Measurements from ENCODE around the gene MACC1. TPM values are rescaled to one million over a fixed set of nuclear protein-coding genes. Genes with fewer than 3 reads are reported as not detected.
"Not testable (repeated sequence)": the region's sequence is repeated elsewhere in the genome, so short reads cannot be mapped to it uniquely, and the experiment has no call there.

The MACC1 gene
- polyA plus RNA-seq, 1 donor = 0.04 TPM

- DNase-seq (ENCODE audit: low read depth) = no peak
These were observed 87.3 kb downstream of the MACC1 start for GRCh38 chr7:20129920-20130319.

DNA sequence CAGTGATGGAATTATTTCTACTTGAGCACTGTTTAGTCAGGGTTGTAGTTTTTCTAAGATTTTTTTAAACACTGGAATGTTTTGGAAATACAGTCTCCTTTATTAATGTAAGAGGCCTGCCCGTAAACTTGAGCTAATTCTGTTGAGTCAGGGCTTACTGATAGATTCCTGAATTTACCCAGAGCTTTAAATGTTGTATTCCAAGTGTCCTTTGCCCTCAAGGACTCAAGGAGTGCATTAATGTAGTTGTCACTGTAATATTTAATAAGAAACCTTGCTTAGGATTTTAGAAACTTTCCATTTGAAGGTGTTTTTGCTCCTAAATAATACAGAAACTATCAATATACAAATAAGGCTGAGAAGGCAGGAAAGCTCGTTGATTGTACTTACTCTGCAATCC is 89.2 kb downstream of the MACC1 start:
- DNase-seq (ENCODE audit: low read depth) = no peak

DNA sequence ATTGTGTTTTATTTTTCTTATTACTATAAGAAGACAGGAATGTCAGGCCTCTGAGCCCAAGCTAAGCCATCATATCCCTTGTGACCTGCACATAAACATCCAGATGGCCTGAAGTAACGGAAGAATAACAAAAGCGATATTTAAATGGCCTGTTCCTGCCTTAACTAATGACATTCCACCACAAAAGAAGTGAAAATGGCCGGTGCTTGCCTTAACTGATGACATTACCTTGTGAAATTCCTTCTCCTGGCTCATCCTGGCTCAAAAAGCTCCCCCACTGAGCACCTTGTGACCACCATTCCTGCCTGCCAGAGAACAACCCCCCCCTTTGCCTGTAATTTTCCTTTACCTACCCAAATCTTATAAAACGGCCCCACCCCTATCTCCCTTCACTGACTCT is 91.1 kb downstream of the MACC1 start:
- not testable (repeated sequence) for DNase-seq (ENCODE audit: low read depth)

- not testable (repeated sequence) for DNase-seq (ENCODE audit: low read depth)
These were observed 93.1 kb downstream of the MACC1 start for GRCh38 chr7:20124087-20124486.

GRCh38 chr7:20122653-20123316 is 94.4 kb downstream of the MACC1 start:
- DNase-seq (ENCODE audit: low read depth) = not testable (repeated sequence)

GRCh38 chr7:20122073-20122472 is 95.1 kb downstream of the MACC1 start:
- no peak for DNase-seq (ENCODE audit: low read depth)

GRCh38 chr7:20121404-20121803 is 95.8 kb downstream of the MACC1 start:
- DNase-seq (ENCODE audit: low read depth) = no peak

DNA sequence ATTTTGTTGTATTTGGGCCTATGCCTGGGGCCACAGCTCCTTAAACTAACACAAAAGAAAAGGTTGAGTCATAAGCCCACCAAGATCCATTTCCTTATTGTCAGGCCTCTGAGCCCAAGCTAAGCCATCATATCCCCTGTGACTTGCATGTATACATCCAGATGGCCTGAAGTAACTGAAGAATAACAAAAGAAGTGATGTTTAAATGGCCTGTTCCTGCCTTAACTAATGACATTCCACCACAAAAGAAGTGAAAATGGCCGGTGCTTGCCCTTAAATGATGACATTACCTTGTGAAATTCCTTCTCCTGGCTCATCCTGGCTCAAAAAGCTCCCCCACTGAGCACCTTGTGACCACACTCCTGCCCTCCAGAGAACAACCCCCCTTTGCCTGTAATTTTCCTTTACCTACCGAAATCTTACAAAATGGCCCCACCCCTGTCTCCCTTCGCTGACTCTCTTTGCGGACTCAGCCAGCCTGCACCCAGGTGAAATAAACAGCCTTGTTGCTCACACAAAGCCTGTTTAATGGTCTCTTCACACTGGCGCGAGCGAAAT is 96.5 kb downstream of the MACC1 start:
- not testable (repeated sequence) for DNase-seq (ENCODE audit: low read depth)

DNA sequence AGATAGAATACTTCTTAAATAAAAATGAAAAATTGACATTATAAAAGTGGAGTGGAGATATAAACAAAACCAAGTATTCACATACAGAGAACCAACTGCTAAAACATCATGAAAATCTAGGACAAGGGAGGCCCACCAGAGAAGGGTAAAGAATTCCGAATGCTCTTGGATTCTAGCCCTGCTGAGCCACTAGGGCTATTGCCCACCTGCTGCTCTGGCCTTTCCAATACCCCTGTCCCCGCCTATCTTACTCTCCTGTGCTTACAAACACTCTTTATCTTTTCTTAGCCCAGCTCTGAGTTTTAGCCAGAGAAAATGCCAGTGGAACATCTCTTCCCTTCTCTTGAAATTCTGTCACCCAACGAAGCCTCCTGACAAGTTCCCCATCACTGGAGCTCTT is 100.3 kb downstream of the MACC1 start:
- DNase-seq (ENCODE audit: low read depth) = no peak

DNA sequence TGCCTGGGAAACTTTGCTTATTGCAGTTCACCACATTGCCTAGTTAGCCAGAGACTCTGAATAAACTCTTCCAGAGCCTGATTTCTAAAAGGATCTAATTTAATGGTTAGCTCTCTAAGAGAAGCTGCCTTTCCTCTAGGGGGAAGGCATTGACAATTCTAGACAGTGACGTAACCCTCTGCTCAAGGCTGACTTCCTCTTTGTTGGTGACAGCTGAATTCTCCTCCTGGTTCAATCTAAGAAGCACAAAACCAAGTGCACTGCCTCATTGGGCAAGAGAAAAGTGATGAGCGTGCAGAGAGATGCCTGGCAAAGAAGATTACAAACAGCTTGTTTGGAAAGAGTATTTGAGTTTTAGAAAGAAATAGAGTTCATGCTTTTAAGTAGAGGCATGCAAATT is 102.7 kb downstream of the MACC1 start:
- peak; percentile 17 for DNase-seq (ENCODE audit: low read depth)

- DNase-seq (ENCODE audit: low read depth) = no peak
These were observed 103.7 kb downstream of the MACC1 start for GRCh38 chr7:20113427-20114027.

DNA sequence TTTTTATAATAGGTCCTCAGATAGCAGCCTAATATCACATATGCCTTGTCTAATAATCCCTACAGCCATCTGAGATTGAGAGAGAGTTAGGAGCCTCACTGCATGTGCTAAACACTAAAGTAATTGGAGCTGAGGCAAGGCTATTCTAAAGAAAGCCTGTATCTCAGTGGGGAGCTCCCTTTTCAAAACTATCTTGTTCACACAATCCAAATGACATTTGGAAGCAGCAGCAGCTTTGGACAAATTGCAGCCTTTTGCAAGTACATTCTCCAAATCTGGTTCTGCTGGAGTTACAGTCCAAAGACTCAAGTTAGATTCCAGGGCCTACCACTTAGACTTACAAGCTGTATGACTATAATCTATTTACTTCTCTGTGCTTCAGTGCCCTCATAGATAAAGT is 104.5 kb downstream of the MACC1 start:
- no peak for DNase-seq (ENCODE audit: low read depth)

DNA sequence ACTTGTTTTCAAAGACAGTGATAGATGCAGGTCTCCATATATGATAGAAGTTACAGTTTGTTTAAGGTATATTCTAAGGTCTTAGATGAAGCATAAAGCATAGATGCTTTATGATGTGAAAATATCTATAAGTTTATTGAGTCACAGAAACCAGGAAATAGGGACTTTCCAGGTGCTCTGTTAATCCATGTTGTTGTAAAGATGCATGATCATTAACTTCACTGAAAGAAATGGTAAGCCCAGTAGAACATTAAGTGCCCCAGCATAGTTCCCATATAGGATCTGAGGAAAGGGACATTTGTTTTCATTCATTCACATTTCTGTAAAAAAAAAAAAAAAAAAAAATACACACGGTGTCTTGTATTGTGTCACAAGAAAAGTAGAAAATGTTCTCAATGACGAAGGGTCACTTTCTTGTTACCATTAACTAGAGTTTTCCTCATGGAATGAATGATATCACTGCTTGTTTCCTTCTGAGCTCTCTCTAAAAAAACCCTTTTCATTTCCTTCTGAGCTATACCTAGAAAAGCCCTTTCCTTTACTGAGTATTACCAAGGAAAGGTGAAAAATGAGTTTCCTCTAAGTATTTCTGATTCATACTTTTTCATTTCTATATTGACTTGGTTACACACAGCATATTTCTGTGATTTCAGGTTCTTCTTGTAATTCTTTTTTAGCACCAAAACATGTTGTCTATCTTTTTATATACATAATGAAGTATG is 105.2 kb downstream of the MACC1 start:
- DNase-seq (ENCODE audit: low read depth) = no peak

DNA sequence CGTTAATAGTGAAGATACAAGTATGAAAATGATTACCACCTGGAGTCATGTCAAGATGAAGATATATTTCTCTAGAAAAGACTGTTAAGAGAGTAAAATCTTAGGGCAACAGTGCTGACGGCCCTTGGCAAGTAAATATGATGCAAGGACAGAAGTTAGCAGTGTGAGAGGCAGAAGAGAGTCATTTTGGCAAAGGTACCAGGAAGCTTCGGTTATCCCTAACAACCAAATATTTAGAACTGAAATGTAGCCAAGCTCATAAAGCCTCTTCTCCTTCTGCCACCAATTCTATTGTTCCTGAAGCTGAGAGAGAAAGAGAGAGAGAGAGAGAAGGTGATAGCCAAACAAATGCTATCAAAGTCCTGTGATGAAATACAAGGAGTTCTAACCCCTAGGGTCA is 109.6 kb downstream of the MACC1 start:
- DNase-seq (ENCODE audit: low read depth) = no peak

GRCh38 chr7:20104696-20105095 is 112.5 kb downstream of the MACC1 start:
- no peak for DNase-seq (ENCODE audit: low read depth)

GRCh38 chr7:20102982-20103381 is 114.2 kb downstream of the MACC1 start:
- no peak for DNase-seq (ENCODE audit: low read depth)

- no peak for DNase-seq (ENCODE audit: low read depth)
These were observed 121.3 kb downstream of the MACC1 start for GRCh38 chr7:20095862-20096261.

DNA sequence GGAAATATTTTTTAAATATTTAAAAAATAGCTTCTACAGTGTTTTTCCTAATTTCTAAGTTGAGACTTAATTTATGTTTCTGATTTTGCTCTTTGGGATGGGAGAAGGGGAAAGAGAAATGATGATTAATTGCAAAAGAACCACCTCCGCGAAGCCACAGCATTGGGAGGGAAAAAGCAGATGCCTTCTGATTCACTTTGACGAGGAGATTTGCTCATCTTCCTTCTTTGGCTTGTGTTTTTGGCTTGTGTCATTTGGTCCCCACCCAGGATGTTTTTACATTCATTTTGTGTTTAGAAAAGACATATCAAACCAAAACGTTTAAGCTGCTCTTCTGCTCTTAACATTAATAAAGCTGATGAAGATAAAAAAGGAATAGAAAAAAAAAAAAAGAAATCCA is 121.7 kb downstream of the MACC1 start:
- no peak for DNase-seq (ENCODE audit: low read depth)

DNA sequence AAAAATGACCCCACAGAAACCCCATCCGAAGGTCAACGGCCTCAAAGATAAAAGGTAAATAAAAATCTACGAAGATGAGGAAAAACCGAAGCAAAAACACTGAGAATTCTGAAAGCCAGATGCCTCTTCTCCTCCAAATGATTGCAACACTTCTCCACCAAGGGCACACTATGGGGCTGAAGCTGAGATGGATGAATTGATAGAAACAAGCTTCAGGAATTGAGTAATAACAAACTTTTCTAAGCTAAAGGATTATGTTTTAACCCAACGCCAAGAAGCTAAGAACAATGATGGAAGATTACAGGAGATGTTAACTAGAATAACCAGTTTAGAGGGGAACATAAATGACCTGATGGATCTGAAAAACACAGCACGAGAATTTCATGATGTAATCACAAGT is 127.8 kb downstream of the MACC1 start:
- no peak for DNase-seq (ENCODE audit: low read depth)

- DNase-seq (ENCODE audit: low read depth) = no peak
These were observed 132.1 kb downstream of the MACC1 start for GRCh38 chr7:20085086-20085485.
